GM13976 (cell line): ENCODE data around the gene MDN1.

Source experiments
- DNase-seq: peaks from one replicate; pipeline ENCODE4 v3.0.0; 2012; ENCODE audit warnings: low spot score
- in situ Hi-C: fragments of 300-500 bp; cut with MboI; formaldehyde crosslinking; loops from one replicate; pipeline ENCODE4 v1.12.0; 2022; ENCODE audit warnings: low sequenced_read_pairs, mixed read lengths, inconsistent platforms; ENCODE audit not compliant: unreplicated experiment
- TF ChIP-seq, protein P1 (sequence below): IDR thresholded peaks from 2 replicates; pipeline ENCODE4 v1.5.1; 2012; ENCODE audit warnings: borderline replicate concordance, mild to moderate bottlenecking; ENCODE audit not compliant: insufficient read depth; ENCODE audit errors: extremely low read depth, missing control alignments, control extremely low read depth

Gene MDN1

DNA sequence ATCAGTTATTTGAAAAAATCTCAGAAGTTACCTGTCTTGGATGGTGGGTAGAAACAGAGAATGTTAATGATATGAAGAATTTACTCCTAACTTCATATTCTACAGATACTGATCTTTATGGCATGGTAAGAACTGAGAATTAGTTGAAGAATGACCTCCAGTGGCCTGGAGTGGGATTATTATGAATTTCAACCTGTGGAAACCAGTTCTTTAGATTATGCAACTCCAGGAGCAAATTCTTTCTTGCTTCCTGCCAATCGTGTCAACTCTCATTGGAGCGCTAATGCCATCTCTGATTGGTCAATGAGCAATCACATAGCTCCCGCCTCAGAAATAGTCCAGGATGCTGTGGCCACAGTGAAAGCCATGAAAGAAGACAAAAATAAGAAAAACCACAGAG lies 221.6 kb downstream of the MDN1 start:
- in situ Hi-C loops = no loop called here
- no peak for DNase-seq
- TF ChIP-seq, protein P1, sequence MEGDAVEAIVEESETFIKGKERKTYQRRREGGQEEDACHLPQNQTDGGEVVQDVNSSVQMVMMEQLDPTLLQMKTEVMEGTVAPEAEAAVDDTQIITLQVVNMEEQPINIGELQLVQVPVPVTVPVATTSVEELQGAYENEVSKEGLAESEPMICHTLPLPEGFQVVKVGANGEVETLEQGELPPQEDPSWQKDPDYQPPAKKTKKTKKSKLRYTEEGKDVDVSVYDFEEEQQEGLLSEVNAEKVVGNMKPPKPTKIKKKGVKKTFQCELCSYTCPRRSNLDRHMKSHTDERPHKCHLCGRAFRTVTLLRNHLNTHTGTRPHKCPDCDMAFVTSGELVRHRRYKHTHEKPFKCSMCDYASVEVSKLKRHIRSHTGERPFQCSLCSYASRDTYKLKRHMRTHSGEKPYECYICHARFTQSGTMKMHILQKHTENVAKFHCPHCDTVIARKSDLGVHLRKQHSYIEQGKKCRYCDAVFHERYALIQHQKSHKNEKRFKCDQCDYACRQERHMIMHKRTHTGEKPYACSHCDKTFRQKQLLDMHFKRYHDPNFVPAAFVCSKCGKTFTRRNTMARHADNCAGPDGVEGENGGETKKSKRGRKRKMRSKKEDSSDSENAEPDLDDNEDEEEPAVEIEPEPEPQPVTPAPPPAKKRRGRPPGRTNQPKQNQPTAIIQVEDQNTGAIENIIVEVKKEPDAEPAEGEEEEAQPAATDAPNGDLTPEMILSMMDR = no peak

DNA sequence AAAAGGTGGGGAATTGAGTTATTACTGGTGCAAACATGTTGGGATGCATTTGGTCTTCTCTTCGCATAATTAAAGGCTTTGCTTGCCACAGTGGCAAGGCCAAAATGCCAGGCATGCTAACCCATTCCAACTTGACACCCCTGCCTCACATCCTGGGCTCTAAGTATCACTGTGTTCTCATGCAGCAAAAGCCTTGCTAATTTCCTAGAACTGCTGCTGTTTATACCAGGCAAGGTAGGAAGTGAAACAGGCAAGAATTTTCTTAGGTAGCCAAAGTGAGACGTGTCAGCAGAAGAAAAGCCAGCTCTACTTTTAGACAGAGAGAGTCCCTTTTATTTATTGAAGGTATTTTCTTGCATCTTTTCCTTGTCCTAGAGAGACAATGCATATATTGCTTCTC lies 222.2 kb downstream of the MDN1 start:
- in situ Hi-C loops = no loop called here
- TF ChIP-seq, protein P1 = no peak
- no peak for DNase-seq

DNA sequence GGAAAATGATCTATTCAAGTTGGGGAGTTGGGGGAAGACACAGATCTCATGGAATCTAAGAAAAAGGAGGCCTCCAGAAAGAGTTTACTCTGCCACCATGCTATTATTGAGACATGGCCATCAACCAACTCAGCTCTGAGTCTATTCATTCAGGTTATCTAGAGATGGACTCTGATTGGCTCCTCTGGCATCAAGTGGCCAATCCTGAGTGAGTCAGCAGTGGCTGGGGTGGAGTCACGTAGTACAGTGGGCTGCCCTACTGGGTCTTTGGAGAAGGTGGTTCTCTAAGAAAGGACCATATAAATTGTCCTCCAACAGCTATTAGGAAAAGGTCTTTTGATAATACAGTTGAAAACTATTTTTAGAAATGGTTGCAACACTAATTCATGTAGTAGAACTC lies 223.1 kb downstream of the MDN1 start:
- in situ Hi-C loops = no loop called here
- DNase-seq = no peak
- TF ChIP-seq, protein P1 = no peak

DNA sequence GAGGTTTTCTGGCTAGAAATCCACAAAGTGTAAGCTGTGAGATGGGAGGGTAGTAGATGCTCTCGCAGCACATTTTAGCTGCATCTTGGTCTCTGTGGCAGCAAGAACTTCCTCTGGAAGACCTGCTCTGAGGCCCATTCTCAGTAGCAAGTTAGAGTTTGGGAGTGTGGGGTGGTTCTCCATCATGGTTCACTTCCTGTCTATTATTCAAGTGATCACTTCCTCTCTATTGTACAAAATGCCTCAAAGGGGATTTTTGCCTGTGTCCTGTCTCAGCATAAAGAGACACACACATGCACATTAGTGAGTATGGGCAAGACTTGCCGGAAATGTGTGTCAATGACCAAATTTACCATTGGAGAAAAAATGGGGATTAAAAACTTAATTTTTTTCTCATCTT lies 223.5 kb downstream of the MDN1 start:
- in situ Hi-C loops = no loop called here
- peak; percentile 68 for DNase-seq
- TF ChIP-seq, protein P1 = no peak
